ENCODE data around the gene TNFRSF1A.
"Not testable (repeated sequence)": the region's sequence is repeated elsewhere in the genome, so short reads cannot be mapped to it uniquely, and the experiment has no call there.

TNFRSF1A gene

GRCh38 chr12:6346942-6347341, 5.1 kb upstream of the TNFRSF1A start:
- Histone ChIP-seq H3K79me2 (peaks cover 16% of the 10 kb centered on the region), H3K36me3 (ENCODE audit: control insufficient read depth, insufficient read depth, low read length) (no peaks in the 10 kb centered on the region), H3K27me3 (ENCODE audit: control insufficient read depth, insufficient read depth, low read length) (no peaks in the 10 kb centered on the region), H3K4me2 (ENCODE audit: low read length) (no peak overlapping the region), H3K9ac (no peak overlapping the region), H3K4me1 (peaks cover 18% of the 10 kb centered on the region), H3K9me3 (ENCODE audit: control insufficient read depth, low read length) (no peaks in the 10 kb centered on the region), H2AFZ (no peak overlapping the region), H3K27ac (peak overlapping the region; percentile 61), H3K4me3 (ENCODE audit: low read depth, low read length) (no peak overlapping the region)
- TF ChIP-seq CTCF (IDR thresholded peaks at IDR 0.05), result no peak

- Histone ChIP-seq H3K79me2 (peaks cover 22% of the 10 kb centered on the region), H2AFZ (no peak overlapping the region), H3K27me3 (ENCODE audit: control insufficient read depth, insufficient read depth, low read length) (no peaks in the 10 kb centered on the region), H3K4me1 (peaks cover 18% of the 10 kb centered on the region), H3K36me3 (ENCODE audit: control insufficient read depth, insufficient read depth, low read length) (no peaks in the 10 kb centered on the region), H3K9me3 (ENCODE audit: control insufficient read depth, low read length) (no peaks in the 10 kb centered on the region), H3K4me2 (ENCODE audit: low read length) (no peak overlapping the region), H3K27ac (peak overlapping the region; percentile 61), H3K4me3 (ENCODE audit: low read depth, low read length) (no peak overlapping the region), H3K9ac (no peak overlapping the region)
- TF ChIP-seq CTCF (IDR thresholded peaks at IDR 0.05), result no peak
These were observed 4.5 kb upstream of the TNFRSF1A start for GRCh38 chr12:6346235-6346832.

- no peak overlapping the region for H3K4me3 ChIP-seq (ENCODE audit: low read depth, low read length)
- peaks cover 18% of the 10 kb centered on the region for H3K4me1 ChIP-seq
- H3K36me3 ChIP-seq (ENCODE audit: control insufficient read depth, insufficient read depth, low read length), result no peaks in the 10 kb centered on the region
- peak overlapping the region; percentile 25 for H3K27ac ChIP-seq
- H3K79me2 ChIP-seq, result peaks cover 30% of the 10 kb centered on the region
- H2AFZ ChIP-seq, result no peak overlapping the region
- no peak overlapping the region for H3K4me2 ChIP-seq (ENCODE audit: low read length)
- no peak overlapping the region for H3K9ac ChIP-seq
- H3K27me3 ChIP-seq (ENCODE audit: control insufficient read depth, insufficient read depth, low read length), result no peaks in the 10 kb centered on the region
- no peak for TF ChIP-seq CTCF (IDR thresholded peaks at IDR 0.05)
- no peaks in the 10 kb centered on the region for H3K9me3 ChIP-seq (ENCODE audit: control insufficient read depth, low read length)
These were observed 3.6 kb upstream of the TNFRSF1A start for GRCh38 chr12:6345319-6346091.

GRCh38 chr12:6344101-6344660, 2.3 kb upstream of the TNFRSF1A start:
- H3K36me3 ChIP-seq (ENCODE audit: control insufficient read depth, insufficient read depth, low read length); H3K4me3 ChIP-seq (ENCODE audit: low read depth, low read length); H3K9ac ChIP-seq; H3K27me3 ChIP-seq (ENCODE audit: control insufficient read depth, insufficient read depth, low read length); H3K9me3 ChIP-seq (ENCODE audit: control insufficient read depth, low read length); H3K4me2 ChIP-seq (ENCODE audit: low read length): not testable (repeated sequence)
- Histone ChIP-seq H3K4me1 (peaks cover 28% of the 10 kb centered on the region), H3K79me2 (peaks cover 39% of the 10 kb centered on the region), H2AFZ (peak overlapping the region; percentile 82), H3K27ac (peak overlapping the region; percentile 100)

- no peak overlapping the region for H3K9ac ChIP-seq
- H3K4me2 ChIP-seq (ENCODE audit: low read length), result peak overlapping the region; percentile 34
- peaks cover 45% of the 10 kb centered on the region for H3K79me2 ChIP-seq
- H3K36me3 ChIP-seq (ENCODE audit: control insufficient read depth, insufficient read depth, low read length), result no peaks in the 10 kb centered on the region
- no peak overlapping the region for H3K4me3 ChIP-seq (ENCODE audit: low read depth, low read length)
- no peaks in the 10 kb centered on the region for H3K9me3 ChIP-seq (ENCODE audit: control insufficient read depth, low read length)
- H2AFZ ChIP-seq, result peak overlapping the region; percentile 82
- H3K27me3 ChIP-seq (ENCODE audit: control insufficient read depth, insufficient read depth, low read length), result no peaks in the 10 kb centered on the region
- peak overlapping the region; percentile 100 for H3K27ac ChIP-seq
- TF ChIP-seq CTCF (IDR thresholded peaks at IDR 0.05), result no peak
- H3K4me1 ChIP-seq, result peaks cover 31% of the 10 kb centered on the region
These were observed 1.6 kb upstream of the TNFRSF1A start for GRCh38 chr12:6343518-6343917.
